ENCODE data around the gene C9orf78. TPM values are rescaled to one million over a fixed set of nuclear protein-coding genes. Genes with fewer than 3 reads are reported as not detected.

The C9orf78 gene
- total RNA-seq, 1 donor from 2014 or later = 53.6 TPM

DNA sequence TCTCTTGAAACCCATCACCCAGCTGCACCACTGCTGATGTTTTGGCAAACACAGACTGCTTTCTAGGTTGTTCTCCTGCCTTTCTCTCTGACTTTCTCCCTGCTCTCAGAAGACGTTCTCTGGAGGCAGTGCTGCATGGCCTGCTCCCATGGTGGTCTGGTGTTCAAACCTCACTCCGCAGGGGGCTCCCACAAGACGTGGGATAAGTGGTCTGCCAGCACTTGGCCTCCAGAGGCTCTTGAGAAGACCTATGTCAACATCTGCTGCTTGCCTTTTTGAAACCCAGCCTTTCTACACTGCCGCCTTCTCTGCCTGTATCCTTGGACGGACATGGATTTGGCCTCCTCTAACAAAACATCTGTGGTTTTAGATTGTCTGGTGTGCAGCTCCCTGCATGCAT is 16.7 kb upstream of the C9orf78 start:
- TF ChIP-seq, protein P1, sequence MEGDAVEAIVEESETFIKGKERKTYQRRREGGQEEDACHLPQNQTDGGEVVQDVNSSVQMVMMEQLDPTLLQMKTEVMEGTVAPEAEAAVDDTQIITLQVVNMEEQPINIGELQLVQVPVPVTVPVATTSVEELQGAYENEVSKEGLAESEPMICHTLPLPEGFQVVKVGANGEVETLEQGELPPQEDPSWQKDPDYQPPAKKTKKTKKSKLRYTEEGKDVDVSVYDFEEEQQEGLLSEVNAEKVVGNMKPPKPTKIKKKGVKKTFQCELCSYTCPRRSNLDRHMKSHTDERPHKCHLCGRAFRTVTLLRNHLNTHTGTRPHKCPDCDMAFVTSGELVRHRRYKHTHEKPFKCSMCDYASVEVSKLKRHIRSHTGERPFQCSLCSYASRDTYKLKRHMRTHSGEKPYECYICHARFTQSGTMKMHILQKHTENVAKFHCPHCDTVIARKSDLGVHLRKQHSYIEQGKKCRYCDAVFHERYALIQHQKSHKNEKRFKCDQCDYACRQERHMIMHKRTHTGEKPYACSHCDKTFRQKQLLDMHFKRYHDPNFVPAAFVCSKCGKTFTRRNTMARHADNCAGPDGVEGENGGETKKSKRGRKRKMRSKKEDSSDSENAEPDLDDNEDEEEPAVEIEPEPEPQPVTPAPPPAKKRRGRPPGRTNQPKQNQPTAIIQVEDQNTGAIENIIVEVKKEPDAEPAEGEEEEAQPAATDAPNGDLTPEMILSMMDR (conservative IDR thresholded peaks at IDR 0.05; ENCODE audit: low read depth, low read length) = no peak
- H3K4me3 ChIP-seq (ENCODE audit: low read depth, low read length) = no peak overlapping the region
- no peak for DNase-seq (ENCODE audit: low read depth)

DNA sequence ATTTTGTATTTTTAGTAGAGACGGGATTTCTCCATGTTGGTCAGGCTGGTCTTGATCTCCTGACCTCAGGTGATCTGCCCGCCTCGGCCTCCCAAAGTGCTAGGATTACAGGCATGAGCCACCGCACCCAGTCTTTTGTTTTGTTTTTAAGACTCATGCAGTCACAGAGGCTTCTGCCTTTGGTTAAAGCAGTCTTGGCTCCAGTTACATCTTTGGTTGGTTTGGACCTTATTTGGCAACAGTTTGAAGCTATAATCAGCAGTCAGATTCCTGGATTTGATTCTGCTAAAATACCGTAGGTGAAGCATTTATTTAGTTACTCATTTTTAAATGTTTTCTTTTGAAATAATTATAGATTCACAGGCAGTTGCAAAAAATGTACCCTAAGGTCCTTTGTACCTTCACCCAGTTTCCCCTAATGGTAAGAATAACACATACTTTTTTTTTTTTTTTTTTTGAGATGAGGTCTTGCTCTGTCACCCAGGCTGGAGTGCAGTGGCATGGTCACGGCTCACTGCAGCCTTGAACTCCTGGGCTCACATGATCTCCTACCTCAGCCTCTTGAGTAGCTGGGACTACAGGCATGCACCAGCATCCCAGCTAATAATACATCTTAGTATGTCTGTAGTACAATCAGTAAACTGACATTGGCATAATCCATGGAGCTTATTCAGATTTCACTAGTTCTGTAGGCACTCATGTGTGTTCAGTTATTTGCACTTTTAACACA is 15.9 kb upstream of the C9orf78 start:
- TF ChIP-seq, protein P1 (conservative IDR thresholded peaks at IDR 0.05; ENCODE audit: low read depth, low read length) = no peak
- no peak overlapping the region for H3K4me3 ChIP-seq (ENCODE audit: low read depth, low read length)
- peak; percentile 25 for DNase-seq (ENCODE audit: low read depth)

DNA sequence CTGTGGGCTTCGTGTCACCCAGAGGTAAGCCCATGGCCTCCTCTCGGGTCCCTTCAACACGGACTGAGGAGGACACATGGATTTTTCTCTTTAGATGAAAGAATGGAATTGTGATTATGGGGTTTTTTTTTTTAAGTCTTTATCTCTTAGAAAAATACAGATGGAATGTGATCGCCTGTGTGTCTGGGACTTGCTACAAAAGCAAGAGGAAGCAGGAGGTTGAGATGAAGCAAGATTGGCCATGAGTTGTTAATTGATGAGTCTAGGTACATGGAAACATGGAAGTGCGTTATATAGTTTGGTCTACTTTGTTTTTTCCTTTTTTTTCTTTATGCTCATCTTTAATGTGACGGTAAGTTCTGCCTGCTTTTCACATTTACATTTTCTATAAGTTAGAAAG is 14.8 kb upstream of the C9orf78 start:
- no peak for DNase-seq (ENCODE audit: low read depth)
- TF ChIP-seq, protein P1 (conservative IDR thresholded peaks at IDR 0.05; ENCODE audit: low read depth, low read length) = no peak
- no peak overlapping the region for H3K4me3 ChIP-seq (ENCODE audit: low read depth, low read length)

GRCh38 chr9:129848712-129849441 is 13.8 kb upstream of the C9orf78 start:
- no peak for DNase-seq (ENCODE audit: low read depth)
- H3K4me3 ChIP-seq (ENCODE audit: low read depth, low read length) = no peak overlapping the region
- TF ChIP-seq, protein P1 (conservative IDR thresholded peaks at IDR 0.05; ENCODE audit: low read depth, low read length) = no peak

GRCh38 chr9:129845373-129845772 is 10.3 kb upstream of the C9orf78 start:
- DNase-seq (ENCODE audit: low read depth) = no peak
- TF ChIP-seq, protein P1 (conservative IDR thresholded peaks at IDR 0.05; ENCODE audit: low read depth, low read length) = no peak

GRCh38 chr9:129841071-129841470 is 6.0 kb upstream of the C9orf78 start:
- DNase-seq (ENCODE audit: low read depth) = no peak
- H3K4me3 ChIP-seq (ENCODE audit: low read depth, low read length) = no peak overlapping the region
- TF ChIP-seq, protein P1 (conservative IDR thresholded peaks at IDR 0.05; ENCODE audit: low read depth, low read length) = no peak

More at GRCh38 chr9:129845373-129845772, 10.3 kb upstream of the C9orf78 start:
- no peak overlapping the region for H3K4me3 ChIP-seq (ENCODE audit: low read depth, low read length)

Measured in epithelial cell of proximal tubule (primary cell).